Thyroid gland (tissue), 4 donors: ENCODE results near the gene USP49. TPM values are rescaled to one million over a fixed set of nuclear protein-coding genes. Genes with fewer than 3 reads are reported as not detected.

Source experiments
- DNase-seq, 2 donors: peaks; one replicate each; pipeline ENCODE4 v3.0.0-alpha.2; 2019
- H3K27ac ChIP-seq, 3 donors: fragments of 200-600 bp; sonication (generic); 1 replicate in 2 of 3; 2 replicates in 1 of 3; pipeline ENCODE4 v1.5.1; 2016 to 2019; ENCODE audit warnings: mild to moderate bottlenecking in 1 of 3, moderate library complexity in 1 of 3
- H3K27me3 ChIP-seq: fragments of 200-600 bp; sonication (generic); one replicate; pipeline ENCODE4 v1.5.1; 2019
- H3K36me3 ChIP-seq, 2 donors: fragments of 200-600 bp; sonication (generic); one replicate each; pipeline ENCODE4 v1.5.1; 2016 to 2019
- H3K4me1 ChIP-seq, 2 donors: fragments of 200-600 bp; sonication (generic); one replicate each; pipeline ENCODE4 v1.5.1; 2017 to 2019
- H3K4me3 ChIP-seq, 3 donors: fragments of 200-600 bp; sonication (generic); replicated peaks in 1 of 3; 1 replicate in 2 of 3; 2 replicates in 1 of 3; pipeline ENCODE4 v1.5.1; 2016; ENCODE audit warnings: mild to moderate bottlenecking in 1 of 3
- H3K9me3 ChIP-seq: fragments of 200-600 bp; sonication (generic); one replicate; pipeline ENCODE4 v1.5.1; 2017
- POLR2A ChIP-seq, 2 donors: fragments of 450-650 bp; IDR thresholded peaks; one replicate each; pipeline ENCODE4 v1.6.1; 2017; ENCODE audit warnings: antibody characterized with exemption in 2 of 2, mild to moderate bottlenecking in 2 of 2, moderate library complexity in 1 of 2
- WGBS, 2 donors: methylation state at CpG; one replicate each; pipeline ENCODE4 v1.1.5; 2017; 5-methylcytosine and 5-hydroxymethylcytosine counted together
- intact Hi-C: fragments of 100-400 bp; cut with DNase I; formaldehyde crosslinking; loops from one replicate; pipeline ENCODE4 v1.15.1; 2023
- total RNA-seq, 4 donors: library from RNA; depleted of rRNA; stranded (reverse); fragments of >200 nt; gene quantifications; one replicate each; pipeline ENCODE4 v1.2.3, GENCODE V29; 2016
- TF ChIP-seq, protein P1 (sequence below), 6 experiments: fragments of 200-600 bp in 3 of 6; fragments of 450-650 bp in 3 of 6; sonication (generic) in 3 of 6; IDR thresholded peaks; one replicate each; pipeline ENCODE4 v1.5.1; 2016 to 2019; ENCODE audit warnings: antibody characterized with exemption in 6 of 6, mild to moderate bottlenecking in 2 of 6, inconsistent platforms in 1 of 6, moderate library complexity in 1 of 6

The USP49 gene
- total RNA-seq, 4 donors from 2014 or later = 9.8 to 17.5 (median 13.8) TPM

DNA sequence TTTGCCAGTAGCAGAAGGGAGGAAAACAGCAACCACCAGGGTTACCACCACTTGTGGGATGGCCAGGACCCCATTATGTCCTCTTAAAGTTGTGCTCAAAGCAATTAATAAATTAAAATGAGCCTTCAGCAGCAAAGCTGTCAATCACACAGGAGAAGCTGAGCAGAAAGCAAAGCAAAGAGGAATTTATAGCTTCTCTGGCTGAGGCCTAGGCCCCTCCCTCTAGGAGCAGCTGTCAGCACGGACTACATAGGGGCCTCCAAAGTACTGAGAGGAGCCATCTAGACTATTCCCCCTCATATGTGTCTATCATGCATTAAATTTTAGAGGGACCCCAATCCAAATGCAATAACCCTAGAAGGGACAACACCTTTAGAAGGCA is 40.0 kb upstream of the USP49 start:
- 83 to 100% methylated on average over 1 of the region's 1 CpG for WGBS, 2 donors
- Histone ChIP-seq H3K27ac (no peak overlapping the region), H3K36me3 (peaks cover 43 to 51% of the 10 kb centered on the region in 2 donors), H3K27me3 (no peaks in the 10 kb centered on the region), H3K9me3 (no peaks in the 10 kb centered on the region), H3K4me1 (peaks cover 9 to 27% of the 10 kb centered on the region in 2 donors), H3K4me3 (no peak overlapping the region)
- intact Hi-C loops = loop anchor here (5.0 kb wide), 2 partner anchors 88 to 107 kb away; no protein-coding TSS in a partner anchor
- no peak for DNase-seq
- no peak for TF ChIP-seq POLR2A (IDR thresholded peaks at IDR 0.05)
- TF ChIP-seq, protein P1, sequence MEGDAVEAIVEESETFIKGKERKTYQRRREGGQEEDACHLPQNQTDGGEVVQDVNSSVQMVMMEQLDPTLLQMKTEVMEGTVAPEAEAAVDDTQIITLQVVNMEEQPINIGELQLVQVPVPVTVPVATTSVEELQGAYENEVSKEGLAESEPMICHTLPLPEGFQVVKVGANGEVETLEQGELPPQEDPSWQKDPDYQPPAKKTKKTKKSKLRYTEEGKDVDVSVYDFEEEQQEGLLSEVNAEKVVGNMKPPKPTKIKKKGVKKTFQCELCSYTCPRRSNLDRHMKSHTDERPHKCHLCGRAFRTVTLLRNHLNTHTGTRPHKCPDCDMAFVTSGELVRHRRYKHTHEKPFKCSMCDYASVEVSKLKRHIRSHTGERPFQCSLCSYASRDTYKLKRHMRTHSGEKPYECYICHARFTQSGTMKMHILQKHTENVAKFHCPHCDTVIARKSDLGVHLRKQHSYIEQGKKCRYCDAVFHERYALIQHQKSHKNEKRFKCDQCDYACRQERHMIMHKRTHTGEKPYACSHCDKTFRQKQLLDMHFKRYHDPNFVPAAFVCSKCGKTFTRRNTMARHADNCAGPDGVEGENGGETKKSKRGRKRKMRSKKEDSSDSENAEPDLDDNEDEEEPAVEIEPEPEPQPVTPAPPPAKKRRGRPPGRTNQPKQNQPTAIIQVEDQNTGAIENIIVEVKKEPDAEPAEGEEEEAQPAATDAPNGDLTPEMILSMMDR (IDR thresholded peaks at IDR 0.05) = no peak

DNA sequence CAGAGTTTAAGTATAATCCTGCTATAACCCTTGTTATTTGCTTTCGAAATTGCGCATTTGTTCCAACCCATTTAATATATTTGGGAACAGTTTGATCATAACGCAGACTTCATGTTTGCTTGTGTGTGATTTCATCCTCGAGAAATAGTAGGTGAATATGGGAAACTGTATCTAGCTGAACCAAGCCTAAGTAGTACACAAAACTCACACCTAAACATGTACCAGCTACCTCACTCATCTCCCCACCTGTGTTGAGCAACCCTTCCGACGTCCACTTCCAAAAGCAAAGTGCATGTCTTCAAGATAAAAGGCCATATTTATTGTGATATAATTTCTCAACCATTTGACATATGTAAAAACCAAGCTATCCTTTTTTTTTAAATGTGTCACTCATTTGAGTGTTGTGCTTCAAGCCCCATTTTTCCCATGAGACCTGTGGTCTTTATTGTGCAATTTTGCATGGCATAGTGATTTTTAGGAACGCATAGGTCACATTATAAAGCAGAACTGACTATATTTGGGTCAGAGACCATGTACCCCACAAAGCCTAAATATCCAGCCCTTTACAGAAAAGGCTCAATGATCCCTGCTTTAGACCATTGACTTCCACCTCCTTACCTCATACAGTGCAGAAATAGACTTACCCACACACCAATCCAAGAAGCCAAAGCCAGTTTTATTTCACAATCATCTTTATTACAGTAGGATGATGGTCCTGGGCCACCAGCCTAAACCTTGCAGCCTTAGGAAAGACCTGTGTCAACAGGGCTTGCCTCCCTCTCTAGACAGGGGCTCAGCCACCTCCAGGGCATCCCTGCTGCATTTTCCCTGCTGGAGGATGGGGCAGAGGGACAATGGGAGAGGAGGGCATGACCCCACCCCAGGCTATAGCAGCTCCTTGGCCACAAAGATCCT is 39.4 kb upstream of the USP49 start:
- intact Hi-C loops = loop anchor here (5.0 kb wide), 2 partner anchors 87 to 108 kb away; no protein-coding TSS in a partner anchor
- Histone ChIP-seq H3K36me3 (peaks cover 48 to 57% of the 10 kb centered on the region in 2 donors), H3K9me3 (no peaks in the 10 kb centered on the region), H3K27me3 (no peaks in the 10 kb centered on the region), H3K27ac (no peak overlapping the region), H3K4me3 (no peak overlapping the region), H3K4me1 (peaks cover 3 to 20% of the 10 kb centered on the region in 2 donors)
- TF ChIP-seq, protein P1 (IDR thresholded peaks at IDR 0.05) = no peak
- TF ChIP-seq POLR2A (IDR thresholded peaks at IDR 0.05) = no peak
- no peak for DNase-seq
- 82 to 88% methylated on average over 7 of the region's 7 CpGs for WGBS, 2 donors

GRCh38 chr6:41932378-41932777 is 37.2 kb upstream of the USP49 start:
- no peaks in the 10 kb centered on the region for H3K27me3 ChIP-seq
- no peaks in the 10 kb centered on the region for H3K9me3 ChIP-seq
- no peak overlapping the region for H3K4me3 ChIP-seq
- 92 to 93% methylated on average over 10 to 15 of the region's 15 CpGs for WGBS, 2 donors
- H3K4me1 ChIP-seq = no peaks in the 10 kb centered on the region
- peak in 1 of 2 donors; percentile 3 for TF ChIP-seq POLR2A (IDR thresholded peaks at IDR 0.05)
- TF ChIP-seq, protein P1 (IDR thresholded peaks at IDR 0.05) = no peak
- DNase-seq = no peak
- intact Hi-C loops = no loop called here
- peaks cover 54 to 74% of the 10 kb centered on the region in 2 donors for H3K36me3 ChIP-seq
- H3K27ac ChIP-seq = no peak overlapping the region

- Histone ChIP-seq H3K36me3 (peaks cover 58 to 73% of the 10 kb centered on the region in 2 donors), H3K9me3 (no peaks in the 10 kb centered on the region)
- intact Hi-C loops = no loop called here
These were observed 36.6 kb upstream of the USP49 start for GRCh38 chr6:41931792-41932191.

More at GRCh38 chr6:41931792-41932191, 36.6 kb upstream of the USP49 start:
- no peak overlapping the region for H3K4me3 ChIP-seq
- no peak for DNase-seq
- TF ChIP-seq, protein P1 (IDR thresholded peaks at IDR 0.05) = no peak
- WGBS, 2 donors = 72 to 75% methylated on average over 2 of the region's 2 CpGs
- H3K4me1 ChIP-seq = no peaks in the 10 kb centered on the region
- no peaks in the 10 kb centered on the region for H3K27me3 ChIP-seq
- H3K27ac ChIP-seq = no peak overlapping the region
